Parathyroid adenoma (tissue), 2 donors: ENCODE results near the gene ZSCAN32.

Source experiments
- H2AFZ ChIP-seq: fragments of 300-600 bp; sonication (generic); one replicate; pipeline ENCODE4 v1.7.0; 2017; ENCODE audit warnings: antibody characterized with exemption, mild to moderate bottlenecking
- H3K27ac ChIP-seq: fragments of 300-600 bp; sonication (generic); one replicate; pipeline ENCODE4 v1.7.0; 2017
- H3K27me3 ChIP-seq: fragments of 300-600 bp; sonication (generic); one replicate; pipeline ENCODE4 v1.7.0; 2017; ENCODE audit warnings: low read length; ENCODE audit not compliant: control insufficient read depth, insufficient read depth
- H3K36me3 ChIP-seq: fragments of 300-600 bp; sonication (generic); one replicate; pipeline ENCODE4 v1.7.0; 2017; ENCODE audit warnings: low read length; ENCODE audit not compliant: control insufficient read depth, insufficient read depth
- H3K4me1 ChIP-seq: fragments of 300-600 bp; sonication (generic); one replicate; pipeline ENCODE4 v1.7.0; 2017; ENCODE audit warnings: control low read depth
- H3K4me2 ChIP-seq: fragments of 300-600 bp; sonication (generic); one replicate; pipeline ENCODE4 v1.7.0; 2017; ENCODE audit warnings: low read length
- H3K4me3 ChIP-seq: fragments of 300-600 bp; sonication (generic); one replicate; pipeline ENCODE4 v1.7.0; 2017; ENCODE audit warnings: low read depth, low read length
- H3K79me2 ChIP-seq: fragments of 300-600 bp; sonication (generic); one replicate; pipeline ENCODE4 v1.7.0; 2017; ENCODE audit warnings: control low read depth
- H3K9ac ChIP-seq: fragments of 300-600 bp; sonication (generic); one replicate; pipeline ENCODE4 v1.7.0; 2017; ENCODE audit warnings: mild to moderate bottlenecking
- H3K9me3 ChIP-seq: fragments of 300-600 bp; sonication (generic); one replicate; pipeline ENCODE4 v1.7.0; 2017; ENCODE audit warnings: low read length; ENCODE audit not compliant: control insufficient read depth
- CTCF ChIP-seq: fragments of 300-600 bp; sonication (generic); IDR thresholded peaks from one replicate; pipeline ENCODE4 v1.7.0; 2017; ENCODE audit warnings: antibody characterized with exemption, mild to moderate bottlenecking
- donor health status: primary hyperparathyroidism.

ZSCAN32 gene

DNA sequence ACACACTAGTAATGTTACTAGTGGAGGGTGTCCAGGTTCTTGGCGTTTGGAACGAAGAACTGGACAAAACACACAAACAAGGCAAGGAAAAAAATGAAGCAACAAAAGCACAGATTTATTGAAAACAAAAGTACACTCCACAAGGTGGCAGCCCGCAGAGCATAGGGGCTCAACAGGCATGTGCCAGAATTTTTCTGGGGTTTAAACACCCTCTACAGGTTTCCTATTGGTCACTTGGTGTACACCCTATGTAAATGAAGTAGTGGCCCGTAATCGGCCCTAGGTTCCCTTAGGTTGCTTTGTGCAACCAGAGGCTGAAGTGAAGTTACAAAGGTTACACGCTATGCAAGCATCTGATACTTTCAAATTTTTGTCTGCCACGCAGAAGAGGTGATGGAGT lies 37.0 kb downstream of the ZSCAN32 start:
- TF ChIP-seq CTCF: no peak
- no peak overlapping the region for H3K4me3 ChIP-seq
- H3K4me1 ChIP-seq: no peaks in the 10 kb centered on the region
- H3K36me3 ChIP-seq: no peaks in the 10 kb centered on the region
- no peak overlapping the region for H3K9ac ChIP-seq
- no peak overlapping the region for H3K4me2 ChIP-seq
- H3K79me2 ChIP-seq: peaks cover 11% of the 10 kb centered on the region
- no peaks in the 10 kb centered on the region for H3K27me3 ChIP-seq
- no peaks in the 10 kb centered on the region for H3K9me3 ChIP-seq
- no peak overlapping the region for H2AFZ ChIP-seq
- H3K27ac ChIP-seq: no peak overlapping the region

GRCh38 chr16:3362931-3363330 lies 37.9 kb downstream of the ZSCAN32 start:
- H3K4me2 ChIP-seq: no peak overlapping the region

DNA sequence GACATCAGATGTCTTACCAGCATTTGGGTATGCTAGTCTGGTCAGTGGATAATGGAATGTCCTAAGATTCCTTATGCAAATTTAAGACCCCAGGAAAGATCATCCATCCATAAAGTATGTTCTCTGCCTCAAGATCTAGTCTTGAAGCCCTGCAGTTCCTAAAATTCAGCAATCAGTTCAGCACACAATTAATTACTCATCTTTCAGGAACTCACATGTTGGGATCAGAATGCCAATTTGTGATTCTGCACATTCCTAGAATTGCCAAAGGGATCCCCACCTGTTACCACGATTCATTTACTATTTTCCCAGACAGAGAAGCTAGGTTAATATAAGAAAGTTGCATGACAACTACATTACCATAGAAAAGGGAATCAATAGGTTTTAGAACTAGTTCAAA lies 41.9 kb downstream of the ZSCAN32 start:
- Histone ChIP-seq H3K4me2 (no peak overlapping the region), H3K4me3 (no peak overlapping the region), H2AFZ (no peak overlapping the region), H3K4me1 (no peaks in the 10 kb centered on the region), H3K79me2 (no peaks in the 10 kb centered on the region), H3K36me3 (no peaks in the 10 kb centered on the region), H3K9ac (no peak overlapping the region), H3K27me3 (no peaks in the 10 kb centered on the region), H3K9me3 (no peaks in the 10 kb centered on the region), H3K27ac (no peak overlapping the region)
- TF ChIP-seq CTCF: no peak

More at GRCh38 chr16:3362931-3363330, 37.9 kb downstream of the ZSCAN32 start:
- Histone ChIP-seq H3K9me3 (no peaks in the 10 kb centered on the region), H3K4me1 (no peaks in the 10 kb centered on the region), H3K9ac (no peak overlapping the region), H2AFZ (no peak overlapping the region), H3K36me3 (no peaks in the 10 kb centered on the region), H3K79me2 (peaks cover 11% of the 10 kb centered on the region), H3K27ac (no peak overlapping the region), H3K27me3 (no peaks in the 10 kb centered on the region), H3K4me3 (no peak overlapping the region)
- TF ChIP-seq CTCF: no peak

GRCh38 chr16:3356118-3356517 lies 44.7 kb downstream of the ZSCAN32 start:
- Histone ChIP-seq H3K27me3 (no peaks in the 10 kb centered on the region), H3K4me3 (no peak overlapping the region), H3K79me2 (no peaks in the 10 kb centered on the region), H3K36me3 (no peaks in the 10 kb centered on the region), H3K4me1 (no peaks in the 10 kb centered on the region), H2AFZ (no peak overlapping the region), H3K4me2 (no peak overlapping the region), H3K27ac (no peak overlapping the region), H3K9ac (no peak overlapping the region), H3K9me3 (no peaks in the 10 kb centered on the region)
- no peak for TF ChIP-seq CTCF

DNA sequence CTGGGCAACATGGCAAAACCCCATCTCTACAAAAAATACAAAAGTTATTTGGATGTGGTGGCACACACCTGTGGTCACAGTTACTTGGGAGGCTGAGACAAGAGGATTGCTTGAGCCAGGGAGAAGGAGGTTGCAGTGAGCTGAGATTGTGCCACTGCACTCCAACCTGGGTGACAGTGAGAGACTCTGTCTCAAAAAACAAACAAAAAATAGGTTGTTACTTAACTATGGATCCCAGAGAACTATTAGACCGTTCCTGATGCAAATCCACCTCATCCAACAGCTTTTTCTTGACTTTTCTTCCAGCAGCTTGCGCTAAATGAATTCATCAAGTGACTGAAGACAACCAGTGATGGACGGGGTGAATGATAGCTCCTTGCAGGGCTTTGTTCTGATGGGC lies 45.2 kb downstream of the ZSCAN32 start, which contains the start of gene OR2C1:
Gene OR2C1, plus strand, starts transcription at position 301 of the 400 bp plus-strand sequence. Its CDS starts 52 bp downstream, at position 353.
- no peaks in the 10 kb centered on the region for H3K79me2 ChIP-seq
- no peak within 1 kb of the TSS for H3K4me2 ChIP-seq
- H3K9ac ChIP-seq: no peak within 1 kb of the TSS
- H3K27ac ChIP-seq: no peak within 1 kb of the TSS
- H3K4me1 ChIP-seq: no peaks in the 10 kb centered on the region
- H3K36me3 ChIP-seq: no peaks in the 10 kb centered on the region
- H3K4me3 ChIP-seq: no peak within 1 kb of the TSS
- TF ChIP-seq CTCF: no peak
- H3K9me3 ChIP-seq: no peaks in the 10 kb centered on the region
- no peaks in the 10 kb centered on the region for H3K27me3 ChIP-seq
- no peak within 1 kb of the TSS for H2AFZ ChIP-seq
